GM10266 (cell line): ENCODE data around the gene NKD1.

Experiments used
- DNase-seq: peaks from one replicate; pipeline ENCODE4 v3.0.0; 2012; ENCODE audit errors: extremely low spot score
- TF ChIP-seq, protein P1 (sequence below): IDR thresholded peaks from 2 replicates; pipeline ENCODE4 v1.5.1; 2012; ENCODE audit warnings: mild to moderate bottlenecking, low read depth; ENCODE audit not compliant: control insufficient read depth, insufficient read depth; ENCODE audit errors: missing control alignments

NKD1 gene

DNA sequence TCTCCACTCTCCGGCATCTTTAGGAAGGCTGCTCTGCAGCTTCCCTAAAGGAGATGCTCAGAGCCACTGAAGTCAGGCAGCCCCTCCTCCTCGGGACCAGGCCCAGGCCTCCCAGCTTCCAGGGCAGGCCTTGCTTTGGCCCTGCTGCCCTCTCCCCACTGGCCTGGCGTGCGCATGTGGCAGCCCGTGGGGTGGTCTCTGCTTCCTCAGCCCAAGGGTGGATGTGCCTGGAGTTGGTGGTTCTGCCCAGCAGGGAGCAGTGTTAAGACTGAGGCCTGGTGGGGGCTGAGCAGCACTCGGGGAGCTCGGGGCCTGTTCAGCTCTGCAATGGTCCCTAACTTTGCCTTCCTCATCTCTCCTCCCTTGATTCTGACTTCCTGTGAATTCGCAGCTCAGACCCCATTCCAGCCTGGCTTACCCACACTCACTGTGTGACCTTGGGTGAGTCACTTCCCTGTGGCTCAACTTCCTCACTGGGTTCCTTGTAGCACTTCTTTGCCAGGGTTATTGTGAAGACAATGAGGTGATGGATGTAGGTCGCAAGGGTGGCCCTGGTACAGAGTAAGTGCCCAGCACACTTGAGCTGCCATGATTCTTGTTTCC lies 63.2 kb downstream of the NKD1 start:
- no peak for DNase-seq
- TF ChIP-seq, protein P1, sequence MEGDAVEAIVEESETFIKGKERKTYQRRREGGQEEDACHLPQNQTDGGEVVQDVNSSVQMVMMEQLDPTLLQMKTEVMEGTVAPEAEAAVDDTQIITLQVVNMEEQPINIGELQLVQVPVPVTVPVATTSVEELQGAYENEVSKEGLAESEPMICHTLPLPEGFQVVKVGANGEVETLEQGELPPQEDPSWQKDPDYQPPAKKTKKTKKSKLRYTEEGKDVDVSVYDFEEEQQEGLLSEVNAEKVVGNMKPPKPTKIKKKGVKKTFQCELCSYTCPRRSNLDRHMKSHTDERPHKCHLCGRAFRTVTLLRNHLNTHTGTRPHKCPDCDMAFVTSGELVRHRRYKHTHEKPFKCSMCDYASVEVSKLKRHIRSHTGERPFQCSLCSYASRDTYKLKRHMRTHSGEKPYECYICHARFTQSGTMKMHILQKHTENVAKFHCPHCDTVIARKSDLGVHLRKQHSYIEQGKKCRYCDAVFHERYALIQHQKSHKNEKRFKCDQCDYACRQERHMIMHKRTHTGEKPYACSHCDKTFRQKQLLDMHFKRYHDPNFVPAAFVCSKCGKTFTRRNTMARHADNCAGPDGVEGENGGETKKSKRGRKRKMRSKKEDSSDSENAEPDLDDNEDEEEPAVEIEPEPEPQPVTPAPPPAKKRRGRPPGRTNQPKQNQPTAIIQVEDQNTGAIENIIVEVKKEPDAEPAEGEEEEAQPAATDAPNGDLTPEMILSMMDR, result no peak

- DNase-seq, result no peak
- TF ChIP-seq, protein P1, result no peak
Measured at GRCh38 chr16:50611995-50612848, 64.0 kb downstream of the NKD1 start.

DNA sequence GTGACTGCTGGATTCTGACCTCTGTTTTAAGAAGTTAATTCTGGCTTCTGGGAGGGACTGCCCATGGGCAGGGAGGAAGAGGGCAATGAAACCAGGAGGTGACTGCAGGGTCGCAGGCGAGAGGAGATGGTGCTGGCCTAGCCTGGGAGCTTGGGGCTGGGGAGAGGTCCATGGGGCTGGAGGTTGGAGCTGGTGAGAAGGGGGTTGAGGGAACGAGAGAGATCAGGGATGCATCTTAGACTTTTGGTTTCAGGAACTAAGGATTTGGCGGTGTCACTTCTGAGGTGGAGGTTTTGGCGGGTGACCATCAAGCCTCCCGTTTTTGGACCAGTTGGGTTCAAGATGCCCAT lies 64.6 kb downstream of the NKD1 start:
- no peak for DNase-seq
- TF ChIP-seq, protein P1, result no peak

GRCh38 chr16:50613281-50613963 lies 65.2 kb downstream of the NKD1 start:
- TF ChIP-seq, protein P1, result no peak
- no peak for DNase-seq

GRCh38 chr16:50613964-50614474 lies 65.8 kb downstream of the NKD1 start:
- no peak for DNase-seq
- TF ChIP-seq, protein P1, result no peak

DNA sequence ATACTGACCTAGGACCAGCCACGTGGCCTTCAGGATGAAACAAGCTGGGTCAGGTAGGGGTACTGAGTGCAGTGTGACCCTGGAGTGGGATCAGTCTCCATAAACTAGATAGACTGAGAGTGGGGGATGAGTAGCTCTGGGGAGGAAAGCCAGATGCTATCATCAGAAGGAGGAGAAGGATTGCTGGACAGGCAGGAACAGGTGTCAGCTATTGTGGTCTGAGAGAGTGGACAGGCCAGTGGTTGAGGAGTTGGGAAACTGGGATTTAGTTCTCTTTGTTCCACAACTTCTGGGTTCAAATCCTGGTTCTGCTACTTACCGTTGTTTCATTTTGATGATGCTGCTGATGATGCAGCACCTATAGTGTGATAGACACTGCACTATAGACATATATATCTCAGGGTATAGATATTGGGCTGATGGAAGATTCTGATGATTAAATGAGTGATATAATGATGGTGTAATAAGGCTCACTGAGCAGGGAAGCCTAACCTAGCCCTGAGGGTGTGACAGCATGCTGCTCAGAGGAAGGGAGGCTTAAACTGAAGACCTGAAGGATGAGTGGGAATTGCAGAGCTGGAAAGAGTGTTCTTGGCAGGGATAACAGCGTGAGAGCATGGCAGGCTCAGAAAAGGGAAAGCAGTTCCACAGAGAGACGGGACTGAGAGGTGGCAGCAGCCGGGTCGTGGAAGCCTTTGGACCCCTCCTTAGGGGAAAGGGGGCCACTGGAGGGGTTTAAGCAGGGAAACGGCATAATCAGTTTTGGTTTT lies 66.9 kb downstream of the NKD1 start:
- DNase-seq, result no peak
- TF ChIP-seq, protein P1, result no peak
